Effector memory CD8-positive, alpha-beta T cell (primary cell): ENCODE data around the gene CLIP2.

Experiments used
- ATAC-seq: fragments of 150-1000 bp; cut with Tn5 transposase; replicated peaks from 2 replicates; pipeline ENCODE4 v1.10.0; 2021; ENCODE audit warnings: mild to moderate bottlenecking, moderate library complexity
- DNase-seq, 3 experiments: peaks; one replicate each; pipeline ENCODE4 v3.0.0; 2021
- H3K27ac Mint-ChIP-seq, 2 donors: one replicate each; pipeline ENCODE4 v1.8.0; 2022; ENCODE audit warnings: mild to moderate bottlenecking in 2 of 2, mixed read lengths in 2 of 2, moderate library complexity in 2 of 2
- H3K27me3 Mint-ChIP-seq, 2 donors: one replicate each; pipeline ENCODE4 v1.8.0; 2022; ENCODE audit warnings: mixed read lengths in 2 of 2
- H3K36me3 Mint-ChIP-seq: one replicate; pipeline ENCODE4 v1.8.0; 2022; ENCODE audit warnings: mild to moderate bottlenecking, moderate library complexity, mixed read lengths; ENCODE audit not compliant: insufficient read depth
- H3K4me1 Mint-ChIP-seq, 2 donors: one replicate each; pipeline ENCODE4 v1.8.0; 2022; ENCODE audit warnings: low read depth in 2 of 2, mixed read lengths in 2 of 2
- H3K4me3 Mint-ChIP-seq, 2 donors: one replicate each; pipeline ENCODE4 v1.8.0; 2022; ENCODE audit warnings: mild to moderate bottlenecking in 2 of 2, mixed read lengths in 2 of 2, moderate library complexity in 2 of 2
- H3K9me3 Mint-ChIP-seq, 2 donors: one replicate each; pipeline ENCODE4 v1.8.0; 2022; ENCODE audit warnings: mixed read lengths in 2 of 2

CLIP2 gene

GRCh38 chr7:74452748-74453321 is 163.6 kb downstream of the CLIP2 start:
- DNase-seq (peak in 1 of 3 experiments; percentile 14), ATAC-seq (peak; percentile 1)
- peaks cover 4% of the 10 kb centered on the region for H3K36me3 Mint-ChIP-seq

GRCh38 chr7:74453322-74454011 is 164.3 kb downstream of the CLIP2 start, which contains the start of gene GTF2IRD1:
Gene GTF2IRD1 (plus strand): TSS chr7:74453906. CDS start chr7:74508081, 54,175 bp downstream.
- ATAC-seq (peak; percentile 16), DNase-seq (peak in 1 of 3 experiments; percentile 5)
- H3K4me3 Mint-ChIP-seq = peak within 1 kb of the TSS; percentile 72 to 86
- peaks cover 13 to 15% of the 10 kb centered on the region in 2 donors for H3K4me1 Mint-ChIP-seq
- peaks cover 24 to 28% of the 10 kb centered on the region in 2 donors for H3K27me3 Mint-ChIP-seq
- H3K36me3 Mint-ChIP-seq = peaks cover 4% of the 10 kb centered on the region
- H3K9me3 Mint-ChIP-seq = no peaks in the 10 kb centered on the region
- peak within 1 kb of the TSS in 1 of 2 donors; percentile 93 for H3K27ac Mint-ChIP-seq

More at GRCh38 chr7:74452748-74453321, 163.6 kb downstream of the CLIP2 start:
- Mint-ChIP-seq H3K4me3 (peak overlapping the region; percentile 72 to 86), H3K9me3 (no peaks in the 10 kb centered on the region), H3K27ac (peak overlapping the region in 1 of 2 donors; percentile 93), H3K4me1 (peaks cover 13 to 15% of the 10 kb centered on the region in 2 donors), H3K27me3 (peaks cover 24 to 26% of the 10 kb centered on the region in 2 donors)

GRCh38 chr7:74454021-74454924 is 165.1 kb downstream of the CLIP2 start:
- Mint-ChIP-seq H3K36me3 (peaks cover 4% of the 10 kb centered on the region), H3K4me1 (peaks cover 13 to 15% of the 10 kb centered on the region in 2 donors), H3K27me3 (peaks cover 24 to 28% of the 10 kb centered on the region in 2 donors), H3K9me3 (no peaks in the 10 kb centered on the region), H3K4me3 (peak overlapping the region; percentile 37 to 51), H3K27ac (no peak overlapping the region)
- ATAC-seq (no peak), DNase-seq (no peak)

GRCh38 chr7:74454925-74455288 is 165.7 kb downstream of the CLIP2 start:
- no peak overlapping the region for H3K27ac Mint-ChIP-seq
- H3K4me3 Mint-ChIP-seq = peak overlapping the region; percentile 13 to 19
- no peak for DNase-seq
- H3K36me3 Mint-ChIP-seq = peaks cover 4% of the 10 kb centered on the region
- peaks cover 24 to 28% of the 10 kb centered on the region in 2 donors for H3K27me3 Mint-ChIP-seq
- ATAC-seq = no peak
- H3K9me3 Mint-ChIP-seq = no peaks in the 10 kb centered on the region
- H3K4me1 Mint-ChIP-seq = peaks cover 12 to 13% of the 10 kb centered on the region in 2 donors

- Mint-ChIP-seq H3K4me1 (peaks cover 11 to 13% of the 10 kb centered on the region in 2 donors), H3K27ac (no peak overlapping the region), H3K27me3 (peaks cover 24 to 28% of the 10 kb centered on the region in 2 donors), H3K4me3 (peak overlapping the region in 1 of 2 donors; percentile 19), H3K36me3 (peaks cover 4% of the 10 kb centered on the region), H3K9me3 (no peaks in the 10 kb centered on the region)
- no peak for ATAC-seq
- DNase-seq = no peak
These were observed 166.1 kb downstream of the CLIP2 start for GRCh38 chr7:74455291-74455804.
